ENCODE results near the gene DNAJC1.

The DNAJC1 gene

GRCh38 chr10:21758696-21759095 lies 244.8 kb downstream of the DNAJC1 start:
- DNase-seq (ENCODE audit: low read depth) = no peak

- no peak for DNase-seq (ENCODE audit: low read depth)
Measured at GRCh38 chr10:21758239-21758638, 245.3 kb downstream of the DNAJC1 start.

GRCh38 chr10:21757185-21757901 lies 246.2 kb downstream of the DNAJC1 start:
- DNase-seq (ENCODE audit: low read depth) = no peak

- no peak for DNase-seq (ENCODE audit: low read depth)
Measured at GRCh38 chr10:21756707-21757106, 246.8 kb downstream of the DNAJC1 start.

GRCh38 chr10:21754410-21755011 lies 249.0 kb downstream of the DNAJC1 start:
- no peak for DNase-seq (ENCODE audit: low read depth)

- no peak for DNase-seq (ENCODE audit: low read depth)
Measured at GRCh38 chr10:21753497-21754270, 249.8 kb downstream of the DNAJC1 start.

- no peak for DNase-seq (ENCODE audit: low read depth)
Measured at GRCh38 chr10:21751341-21752310, 251.9 kb downstream of the DNAJC1 start.

GRCh38 chr10:21750424-21750823 lies 253.1 kb downstream of the DNAJC1 start:
- no peak for DNase-seq (ENCODE audit: low read depth)

- DNase-seq (ENCODE audit: low read depth) = no peak
Measured at GRCh38 chr10:21749788-21750187, 253.7 kb downstream of the DNAJC1 start.

- DNase-seq (ENCODE audit: low read depth) = no peak
Measured at GRCh38 chr10:21747809-21748208, 255.7 kb downstream of the DNAJC1 start.

- DNase-seq (ENCODE audit: low read depth) = no peak
Measured at GRCh38 chr10:21746118-21746517, 257.4 kb downstream of the DNAJC1 start.

GRCh38 chr10:21744223-21744622 lies 259.3 kb downstream of the DNAJC1 start:
- DNase-seq (ENCODE audit: low read depth) = no peak

GRCh38 chr10:21742740-21743412 lies 260.7 kb downstream of the DNAJC1 start:
- DNase-seq (ENCODE audit: low read depth) = no peak

- DNase-seq (ENCODE audit: low read depth) = no peak
Measured at GRCh38 chr10:21740989-21741388, 262.5 kb downstream of the DNAJC1 start.

GRCh38 chr10:21737106-21737505 lies 266.4 kb downstream of the DNAJC1 start:
- no peak for DNase-seq (ENCODE audit: low read depth)

- no peak for DNase-seq (ENCODE audit: low read depth)
Measured at GRCh38 chr10:21733710-21734109, 269.8 kb downstream of the DNAJC1 start.

- peak; percentile 31 for DNase-seq (ENCODE audit: low read depth)
Measured at GRCh38 chr10:21732067-21732772, 271.3 kb downstream of the DNAJC1 start.

- no peak for DNase-seq (ENCODE audit: low read depth)
Measured at GRCh38 chr10:21728618-21729017, 274.9 kb downstream of the DNAJC1 start.

GRCh38 chr10:21727452-21728168 lies 275.9 kb downstream of the DNAJC1 start:
- no peak for DNase-seq (ENCODE audit: low read depth)
